HL-60/S4 treated with retinoic acid at 250 ng/mL for 4 days and 3 days (cell line): Measurements from ENCODE around the gene ITIH1.

ENCODE experiments used
- in situ Hi-C: fragments of 300-500 bp; cut with MboI; formaldehyde crosslinking; loops from 2 replicates; pipeline ENCODE4 v1.7.0; 2022; ENCODE audit warnings: low sequenced_read_pairs

ITIH1 gene

DNA sequence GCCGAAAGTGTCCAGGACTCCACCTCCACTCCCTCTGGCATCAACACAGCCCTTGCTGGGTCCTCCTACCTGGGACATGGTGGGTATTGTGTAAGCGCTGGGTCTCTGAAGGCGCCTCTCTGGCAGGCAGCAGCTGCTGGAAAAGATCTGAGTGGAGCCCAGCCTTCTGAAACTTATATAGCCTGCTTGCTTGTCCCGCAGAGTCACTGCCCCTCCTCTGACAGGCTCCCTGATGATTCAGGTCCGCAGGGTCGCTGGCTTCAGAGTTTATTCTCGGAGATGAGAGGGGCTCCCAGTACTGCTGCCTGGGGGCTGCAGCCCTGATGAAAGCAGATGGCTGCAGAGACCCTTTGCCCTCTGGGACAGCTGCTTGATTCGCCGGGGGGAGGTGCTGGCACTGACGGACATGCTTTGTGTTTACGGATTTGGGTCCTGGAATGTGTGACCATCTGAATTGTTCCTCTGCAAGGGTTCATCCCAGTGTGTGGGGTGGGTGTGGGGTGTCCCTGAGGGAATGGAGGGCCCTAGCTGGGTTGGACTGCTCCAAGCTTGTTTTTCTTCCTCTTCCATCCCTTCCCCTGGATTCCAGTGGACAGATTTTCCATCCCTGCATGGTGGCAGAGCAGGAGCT is 57.6 kb downstream of the ITIH1 start, which contains the start of gene MUSTN1:
Gene MUSTN1, minus strand, starts transcription at position 149 of the 631 bp plus-strand sequence. Its CDS starts 71 bp downstream, at position 78.
- in situ Hi-C loops: no loop called here

DNA sequence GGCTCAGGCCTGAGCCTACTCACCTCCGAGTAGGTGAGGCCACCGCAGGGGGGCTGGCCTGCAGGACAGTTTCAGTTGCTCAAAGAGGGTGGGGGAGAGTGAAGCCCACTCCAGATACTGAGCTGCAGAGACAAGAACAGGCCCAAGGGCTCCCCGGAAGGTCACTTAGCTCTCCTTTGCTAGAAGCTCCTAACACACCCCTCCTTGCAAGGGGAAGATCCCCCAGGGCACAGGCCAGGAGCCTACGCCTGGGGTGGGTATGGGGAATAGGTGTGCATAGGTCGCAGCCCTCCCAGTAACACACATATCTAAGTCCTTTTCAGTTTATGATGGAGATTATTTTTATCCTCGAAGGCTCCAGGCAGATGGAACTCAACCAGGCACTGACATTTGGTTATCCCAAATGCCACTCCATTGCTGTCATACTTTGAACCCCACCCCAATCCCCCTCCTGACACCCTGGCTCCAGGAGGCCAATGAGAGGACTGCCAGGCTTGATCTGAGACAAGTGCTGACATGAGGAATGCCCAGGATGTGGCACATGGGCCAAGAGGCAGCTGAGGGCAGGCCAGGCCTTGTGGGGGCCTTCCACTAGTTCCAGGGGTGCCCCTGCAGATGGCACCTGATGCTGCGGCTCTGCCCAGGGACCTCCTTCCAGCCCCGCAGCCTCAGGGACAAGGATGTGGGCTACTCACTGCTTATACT is 58.5 kb downstream of the ITIH1 start:
- in situ Hi-C loops: no loop called here

DNA sequence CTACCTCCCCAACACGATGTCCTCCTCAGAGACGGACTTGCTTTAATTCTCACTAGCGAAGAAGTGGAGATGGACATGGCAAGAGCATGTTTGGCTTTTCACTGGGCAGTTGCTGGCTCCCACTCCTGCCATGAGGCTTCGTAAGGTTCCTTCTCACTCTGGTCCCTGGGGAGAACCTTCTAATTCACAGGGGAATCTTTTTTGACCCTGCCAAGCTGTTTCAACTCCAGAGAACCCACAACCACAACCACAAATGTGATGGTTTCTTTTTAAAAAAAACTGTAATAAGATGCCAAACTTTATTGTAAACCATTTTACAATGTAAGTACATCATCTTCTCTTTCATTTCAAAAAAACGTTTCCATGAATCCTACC is 59.1 kb downstream of the ITIH1 start:
- in situ Hi-C loops: no loop called here

DNA sequence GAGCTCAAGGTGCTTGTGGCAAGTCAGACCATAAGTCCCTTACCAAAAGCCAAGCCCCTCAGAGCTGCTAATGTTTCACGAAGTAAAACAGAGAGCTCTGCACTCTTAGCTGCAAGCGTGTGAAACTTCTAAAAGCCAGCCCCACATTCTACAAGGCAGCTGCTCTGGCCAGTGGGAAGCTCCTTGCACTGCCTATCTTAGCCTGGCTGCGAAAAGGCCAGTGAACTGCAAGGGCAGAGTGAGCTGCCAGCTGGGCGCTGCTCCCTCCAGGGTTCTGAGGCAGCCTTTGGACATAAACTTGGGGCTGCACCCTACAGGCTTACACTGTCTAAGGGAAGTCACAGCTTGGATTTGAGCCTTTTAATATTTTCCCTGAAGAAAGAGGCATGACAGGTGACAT is 59.6 kb downstream of the ITIH1 start:
- in situ Hi-C loops: no loop called here

DNA sequence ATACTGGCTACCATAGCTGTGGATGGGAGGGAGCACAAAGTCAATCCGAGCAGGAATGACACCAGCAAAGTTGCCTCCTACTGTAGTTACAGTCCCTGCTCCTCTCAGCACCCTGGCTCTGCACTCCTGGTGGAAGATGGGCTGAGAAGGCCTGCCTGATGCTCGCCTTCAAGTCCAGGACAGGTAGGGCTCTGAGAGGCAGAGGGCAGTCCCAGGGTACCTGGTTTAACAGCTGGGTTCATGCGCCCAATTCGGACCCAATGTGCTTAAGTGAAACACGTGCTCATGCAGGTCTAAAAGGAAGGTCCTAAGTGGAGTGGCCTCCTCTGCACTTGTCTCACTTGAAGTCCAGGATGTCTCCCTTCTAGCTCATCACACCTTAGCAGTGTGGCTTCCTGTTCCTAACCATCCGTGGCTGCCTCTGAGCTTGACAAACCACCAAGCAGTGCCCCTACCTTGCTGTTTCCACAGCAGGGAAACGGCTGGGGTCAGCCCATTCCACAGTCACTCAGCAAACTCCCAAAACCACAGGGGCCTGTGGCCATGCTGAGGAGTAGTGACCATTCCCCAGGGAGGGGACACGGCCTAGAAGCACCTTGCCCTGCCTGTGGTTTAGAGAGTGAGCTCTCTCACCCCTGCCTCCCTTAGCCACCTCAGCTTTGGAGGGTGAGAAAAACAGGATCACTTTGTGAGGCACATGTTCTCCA is 61.3 kb downstream of the ITIH1 start:
- in situ Hi-C loops: no loop called here

DNA sequence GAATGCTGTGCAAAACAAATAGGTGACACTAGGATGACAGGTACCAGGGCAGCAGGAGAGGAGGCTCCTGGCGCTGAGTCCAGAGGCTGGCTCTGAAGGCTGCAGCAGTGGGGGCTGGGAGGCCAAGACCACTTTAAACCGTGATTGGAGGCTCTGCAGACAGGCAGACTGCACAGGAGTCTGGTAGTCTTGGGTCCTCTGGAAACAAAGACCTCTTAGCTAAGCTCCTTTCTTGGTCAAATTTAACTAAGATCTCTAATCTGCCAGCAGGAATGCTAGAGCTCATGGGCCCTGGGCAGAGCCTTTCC is 61.8 kb downstream of the ITIH1 start:
- in situ Hi-C loops: no loop called here

DNA sequence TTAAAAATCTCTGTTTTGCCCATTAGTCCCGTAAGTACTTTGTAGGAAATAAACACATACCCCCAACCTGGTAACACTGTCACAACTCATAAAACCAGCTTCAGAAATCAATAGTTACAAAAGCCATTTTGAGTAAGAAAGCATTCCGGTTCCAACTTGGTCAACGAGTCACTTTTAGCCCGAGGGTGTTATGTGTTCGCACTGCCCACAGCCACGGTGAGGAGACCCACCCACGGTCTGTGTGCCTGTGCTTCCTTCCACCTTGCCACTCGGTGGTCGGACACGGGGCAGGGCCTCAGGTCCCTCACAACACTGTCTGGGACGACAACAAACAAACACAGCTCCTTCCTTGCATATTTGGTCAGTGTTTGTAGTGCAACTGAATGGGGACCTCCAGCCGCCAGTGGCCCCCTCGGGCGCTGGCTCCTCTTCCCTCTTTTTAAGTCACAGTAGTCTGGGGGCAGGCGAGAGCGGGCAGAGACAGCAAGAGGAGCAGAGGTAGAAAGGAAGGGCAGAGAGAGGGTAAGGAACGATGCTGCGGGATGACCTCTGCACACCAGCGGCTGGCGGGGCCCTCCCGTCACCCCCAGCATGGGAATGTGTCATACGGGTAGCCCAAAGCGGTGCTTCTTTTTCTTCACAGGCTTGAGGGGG is 62.6 kb downstream of the ITIH1 start:
- in situ Hi-C loops: no loop called here

DNA sequence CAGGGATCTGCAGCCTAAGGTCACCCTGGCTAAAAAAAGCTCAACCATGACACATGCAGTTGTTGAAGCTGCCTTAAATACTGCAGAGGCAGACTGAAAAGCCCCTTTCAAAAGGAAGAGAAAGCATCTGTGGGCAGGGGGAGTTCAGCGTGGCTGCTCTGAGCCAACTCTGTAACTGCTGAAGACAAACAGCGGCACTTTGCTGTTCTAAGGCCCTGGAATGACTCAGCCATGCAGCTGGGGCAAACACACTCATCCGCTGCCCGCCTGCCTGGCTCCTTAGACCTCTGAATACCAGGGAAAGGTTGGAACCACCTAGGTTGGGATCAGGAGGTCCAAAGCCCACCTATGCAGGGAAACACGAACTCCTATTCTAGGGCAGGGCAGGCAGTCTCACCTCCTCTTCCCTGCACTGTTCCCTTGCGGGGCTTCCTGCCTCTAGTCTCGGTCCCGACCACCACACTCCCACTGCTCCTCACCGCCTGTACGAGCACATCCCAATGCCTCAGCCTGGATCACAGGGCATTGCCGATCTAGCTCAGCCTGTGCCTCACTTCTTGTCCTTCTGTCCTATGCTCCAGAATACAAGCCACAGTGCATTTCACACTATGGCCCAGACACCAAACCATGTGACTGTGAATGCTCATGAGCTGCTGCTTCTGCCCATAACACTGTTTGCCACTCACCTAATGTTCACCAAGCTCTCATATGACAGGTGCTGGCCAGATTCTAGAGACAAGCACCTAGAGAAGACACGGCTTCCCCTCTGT is 64.0 kb downstream of the ITIH1 start:
- in situ Hi-C loops: no loop called here
